Breast epithelium (tissue), 4 donors: Measurements from ENCODE around the gene IGFBP4. TPM values are rescaled to one million over a fixed set of nuclear protein-coding genes. Genes with fewer than 3 reads are reported as not detected.

Experiments used
- DNase-seq, 2 donors: peaks; one replicate each; pipeline ENCODE4 v3.0.0-alpha.2; 2019; ENCODE audit warnings: low spot score in 2 of 2
- H3K27ac ChIP-seq, 2 donors: fragments of 200-600 bp; sonication (generic) in 1 of 2; one replicate each; pipeline ENCODE4 v1.5.1; 2016 to 2019; ENCODE audit warnings: mild to moderate bottlenecking in 1 of 2
- H3K27me3 ChIP-seq, 2 donors: fragments of 200-600 bp; sonication (generic) in 1 of 2; one replicate each; pipeline versions ENCODE4 v1.5.1 to v1.6.0; 2017 to 2019; ENCODE audit warnings: control low read depth in 1 of 2, mild to moderate bottlenecking in 1 of 2
- H3K36me3 ChIP-seq: fragments of 200-600 bp; one replicate; pipeline ENCODE4 v1.5.1; 2019
- H3K4me1 ChIP-seq, 2 donors: fragments of 200-600 bp; sonication (generic); one replicate each; pipeline ENCODE4 v1.5.1; 2016 to 2019; ENCODE audit warnings: control low read depth in 1 of 2
- H3K4me3 ChIP-seq, 3 donors: fragments of 200-600 bp; sonication (generic); 1 replicate in 2 of 3; 2 replicates in 1 of 3; pipeline ENCODE4 v1.5.1; 2016 to 2019; ENCODE audit warnings: mild to moderate bottlenecking in 3 of 3, moderate library complexity in 2 of 3
- H3K9me3 ChIP-seq, 2 donors: fragments of 200-600 bp; sonication (generic) in 1 of 2; one replicate each; pipeline ENCODE4 v1.5.1; 2016 to 2019; ENCODE audit warnings: control low read depth in 1 of 2
- POLR2A ChIP-seq: fragments of 450-650 bp; IDR thresholded peaks from one replicate; pipeline ENCODE4 v1.6.1; 2016; ENCODE audit warnings: antibody characterized with exemption, mild to moderate bottlenecking, moderate library complexity
- POLR2AphosphoS5 ChIP-seq, 3 donors: sonication (generic); formaldehyde crosslinking; IDR thresholded peaks; one replicate each; pipeline ENCODE4 v1.6.1; 2017; ENCODE audit warnings: antibody characterized with exemption in 3 of 3
- intact Hi-C: fragments of 100-400 bp; cut with DNase I; formaldehyde crosslinking; loops from one replicate; pipeline ENCODE4 v1.15.1; 2023; ENCODE audit warnings: low total_unique reads
- total RNA-seq, 3 donors: library from RNA; depleted of rRNA; stranded (reverse); fragments of >200 nt; gene quantifications; one replicate each; pipeline ENCODE4 v1.1.0, GENCODE V29; 2016
- TF ChIP-seq, protein P1 (sequence below), 3 donors: fragments of 450-650 bp; IDR thresholded peaks; one replicate each; pipeline ENCODE4 v1.5.1; 2016 to 2017; ENCODE audit warnings: antibody characterized with exemption in 3 of 3, mild to moderate bottlenecking in 3 of 3, moderate library complexity in 3 of 3

The IGFBP4 gene
- total RNA-seq, 3 donors from 2014 or later: 191 to 893 (median 278) TPM

DNA sequence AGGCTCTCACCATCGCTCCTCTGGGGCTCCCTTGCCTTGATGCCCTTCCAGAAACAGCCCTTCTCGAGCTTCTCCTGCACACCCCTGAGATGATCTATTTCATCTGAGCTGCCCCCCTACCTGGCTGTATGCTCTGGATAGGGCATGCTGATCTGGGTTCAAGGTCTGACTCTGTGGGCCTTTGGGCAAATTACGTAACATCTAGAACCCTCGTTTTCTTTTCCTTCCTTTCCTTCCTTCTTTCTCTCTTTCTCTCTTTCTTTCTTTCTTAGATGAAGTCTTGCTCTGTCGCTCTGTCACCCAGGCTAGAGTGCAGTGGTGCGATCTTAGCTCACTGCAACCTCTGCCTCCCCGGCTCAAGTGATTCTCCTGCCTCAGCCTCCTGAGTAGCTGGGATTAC, 37.9 kb downstream of the IGFBP4 start:
- peaks cover 5 to 9% of the 10 kb centered on the region in 2 donors for H3K4me1 ChIP-seq
- intact Hi-C loops: no loop called here
- H3K27me3 ChIP-seq: no peaks in the 10 kb centered on the region
- H3K9me3 ChIP-seq: no peaks in the 10 kb centered on the region
- TF ChIP-seq POLR2AphosphoS5 (IDR thresholded peaks at IDR 0.05) (no peak), POLR2A (no peak)
- TF ChIP-seq, protein P1, sequence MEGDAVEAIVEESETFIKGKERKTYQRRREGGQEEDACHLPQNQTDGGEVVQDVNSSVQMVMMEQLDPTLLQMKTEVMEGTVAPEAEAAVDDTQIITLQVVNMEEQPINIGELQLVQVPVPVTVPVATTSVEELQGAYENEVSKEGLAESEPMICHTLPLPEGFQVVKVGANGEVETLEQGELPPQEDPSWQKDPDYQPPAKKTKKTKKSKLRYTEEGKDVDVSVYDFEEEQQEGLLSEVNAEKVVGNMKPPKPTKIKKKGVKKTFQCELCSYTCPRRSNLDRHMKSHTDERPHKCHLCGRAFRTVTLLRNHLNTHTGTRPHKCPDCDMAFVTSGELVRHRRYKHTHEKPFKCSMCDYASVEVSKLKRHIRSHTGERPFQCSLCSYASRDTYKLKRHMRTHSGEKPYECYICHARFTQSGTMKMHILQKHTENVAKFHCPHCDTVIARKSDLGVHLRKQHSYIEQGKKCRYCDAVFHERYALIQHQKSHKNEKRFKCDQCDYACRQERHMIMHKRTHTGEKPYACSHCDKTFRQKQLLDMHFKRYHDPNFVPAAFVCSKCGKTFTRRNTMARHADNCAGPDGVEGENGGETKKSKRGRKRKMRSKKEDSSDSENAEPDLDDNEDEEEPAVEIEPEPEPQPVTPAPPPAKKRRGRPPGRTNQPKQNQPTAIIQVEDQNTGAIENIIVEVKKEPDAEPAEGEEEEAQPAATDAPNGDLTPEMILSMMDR (IDR thresholded peaks at IDR 0.05): no peak
- H3K4me3 ChIP-seq: no peak overlapping the region
- peak overlapping the region; percentile 23 to 33 for H3K27ac ChIP-seq
- DNase-seq: no peak
- H3K36me3 ChIP-seq: no peaks in the 10 kb centered on the region

DNA sequence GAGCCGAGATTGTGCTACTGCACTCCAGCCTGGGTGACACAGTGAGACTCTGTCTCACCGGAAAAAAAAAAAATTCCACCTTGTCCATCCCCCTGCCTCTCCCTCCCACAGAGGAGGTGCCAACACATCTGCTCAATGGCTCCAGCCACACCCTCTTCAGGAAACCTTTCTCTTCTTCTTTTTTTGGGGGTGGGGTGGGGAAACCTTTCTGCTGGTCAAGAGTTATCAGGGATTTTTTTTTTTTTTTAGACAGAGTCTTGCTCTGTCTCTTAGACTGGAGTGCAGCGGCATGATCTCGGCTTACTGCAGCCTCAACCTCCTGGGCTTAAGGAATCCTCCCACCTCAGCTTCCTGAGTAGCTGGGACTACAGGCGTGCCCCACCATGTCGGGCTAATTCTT, 39.5 kb downstream of the IGFBP4 start:
- peaks cover 5 to 11% of the 10 kb centered on the region in 2 donors for H3K4me1 ChIP-seq
- no peaks in the 10 kb centered on the region for H3K36me3 ChIP-seq
- H3K9me3 ChIP-seq: no peaks in the 10 kb centered on the region
- no peaks in the 10 kb centered on the region for H3K27me3 ChIP-seq
- DNase-seq: no peak
- peak overlapping the region; percentile 26 to 55 for H3K27ac ChIP-seq
- no peak overlapping the region for H3K4me3 ChIP-seq
- TF ChIP-seq, protein P1 (IDR thresholded peaks at IDR 0.05): no peak
- TF ChIP-seq POLR2AphosphoS5 (IDR thresholded peaks at IDR 0.05): no peak
- TF ChIP-seq POLR2A: no peak
- intact Hi-C loops: no loop called here

DNA sequence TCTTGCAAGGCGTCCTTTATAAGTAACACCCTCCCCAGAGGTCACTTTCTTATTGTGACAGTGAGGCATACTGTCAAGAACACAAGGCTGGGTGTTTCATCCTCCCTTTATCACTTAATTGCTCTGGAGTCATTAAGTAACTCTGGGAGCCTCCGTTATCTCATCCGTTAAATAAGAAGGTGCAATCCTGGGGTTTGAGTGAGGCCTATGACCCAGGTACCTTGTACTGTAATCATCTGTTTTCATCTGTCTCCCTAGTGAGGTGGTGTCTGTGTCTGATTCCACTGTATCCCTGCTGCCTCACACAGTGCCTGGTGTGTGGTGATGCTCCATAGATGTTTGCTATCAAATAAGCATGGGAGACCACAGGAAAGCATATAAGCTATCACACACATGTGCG, 40.4 kb downstream of the IGFBP4 start:
- Histone ChIP-seq H3K36me3 (no peaks in the 10 kb centered on the region), H3K4me3 (no peak overlapping the region), H3K27me3 (no peaks in the 10 kb centered on the region), H3K27ac (peak overlapping the region; percentile 42 to 94), H3K9me3 (no peaks in the 10 kb centered on the region), H3K4me1 (peaks cover 5 to 15% of the 10 kb centered on the region in 2 donors)
- TF ChIP-seq POLR2A (no peak), POLR2AphosphoS5 (IDR thresholded peaks at IDR 0.05) (peak in 1 of 3 donors; percentile 26)
- TF ChIP-seq, protein P1 (IDR thresholded peaks at IDR 0.05): no peak
- no peak for DNase-seq
- intact Hi-C loops: no loop called here

DNA sequence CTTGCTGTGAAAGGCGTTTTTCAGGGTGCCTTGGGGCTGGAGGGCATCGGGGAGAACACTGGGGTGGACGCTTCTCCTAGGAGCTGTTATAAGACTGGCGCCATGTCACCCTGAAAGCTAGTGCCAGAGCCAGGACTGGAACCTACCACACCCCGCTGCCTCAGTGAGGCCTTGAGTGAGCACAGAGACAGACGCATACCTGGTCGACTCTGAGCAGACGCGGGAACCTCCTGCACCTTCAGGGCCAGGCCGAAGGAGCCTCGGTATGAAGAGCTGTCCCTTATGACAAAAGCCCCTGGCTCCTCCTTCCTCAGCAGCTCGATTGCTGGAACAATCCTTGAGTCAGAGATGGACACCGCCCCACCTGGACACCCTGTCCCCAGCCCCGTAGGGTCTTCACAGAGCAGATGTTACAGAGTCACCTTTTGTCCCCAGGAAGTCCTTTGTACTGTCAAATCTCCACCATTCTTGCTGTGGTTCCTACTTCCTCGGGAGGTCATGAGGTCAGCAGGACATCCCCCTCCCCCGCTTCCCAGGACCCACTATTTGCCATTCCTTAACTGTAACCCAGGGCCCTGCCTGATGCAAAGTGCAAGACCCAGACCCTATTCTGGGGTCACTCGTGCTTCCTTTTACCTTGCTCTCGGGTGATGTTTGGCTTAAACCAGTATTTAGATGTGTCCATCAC, 41.2 kb downstream of the IGFBP4 start:
- Histone ChIP-seq H3K27me3 (no peaks in the 10 kb centered on the region), H3K4me1 (peaks cover 5 to 15% of the 10 kb centered on the region in 2 donors), H3K9me3 (no peaks in the 10 kb centered on the region), H3K36me3 (no peaks in the 10 kb centered on the region), H3K4me3 (no peak overlapping the region), H3K27ac (peak overlapping the region; percentile 45 to 94)
- DNase-seq: peak in 1 of 2 donors; percentile 27
- TF ChIP-seq POLR2A: no peak
- no peak for TF ChIP-seq POLR2AphosphoS5 (IDR thresholded peaks at IDR 0.05)
- TF ChIP-seq, protein P1 (IDR thresholded peaks at IDR 0.05): no peak
- intact Hi-C loops: no loop called here

DNA sequence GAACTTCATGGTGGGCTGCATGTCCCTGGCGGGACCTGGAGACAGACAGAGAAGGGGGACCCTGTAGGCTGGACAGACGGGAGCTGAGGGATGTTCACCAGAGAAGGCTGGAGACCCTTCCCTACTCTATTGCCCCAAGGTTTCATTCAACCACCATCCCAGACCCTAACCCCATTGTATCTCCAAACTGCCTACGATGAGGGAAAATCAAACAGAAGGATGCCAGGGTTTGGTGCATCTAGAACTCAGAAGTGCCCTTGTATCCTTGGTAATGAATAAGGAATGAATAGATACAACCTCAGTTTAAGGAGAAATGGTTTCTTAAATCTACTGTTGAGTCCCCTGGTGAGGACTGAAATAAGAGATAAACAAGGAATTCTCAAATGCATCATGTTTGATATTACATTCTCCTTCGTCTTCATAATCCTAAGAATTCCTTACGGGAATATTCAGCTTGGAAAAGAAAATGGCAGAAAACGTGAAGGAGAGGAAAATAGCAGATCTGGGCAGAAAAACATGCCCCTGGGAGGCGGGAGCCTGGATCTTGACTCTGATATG, 41.8 kb downstream of the IGFBP4 start:
- peak overlapping the region; percentile 92 to 94 for H3K27ac ChIP-seq
- H3K36me3 ChIP-seq: no peaks in the 10 kb centered on the region
- H3K4me1 ChIP-seq: peaks cover 8 to 15% of the 10 kb centered on the region in 2 donors
- intact Hi-C loops: no loop called here
- no peaks in the 10 kb centered on the region for H3K9me3 ChIP-seq
- no peaks in the 10 kb centered on the region for H3K27me3 ChIP-seq
- no peak overlapping the region for H3K4me3 ChIP-seq
- DNase-seq: no peak
- TF ChIP-seq POLR2A: no peak
- TF ChIP-seq POLR2AphosphoS5 (IDR thresholded peaks at IDR 0.05): no peak
- TF ChIP-seq, protein P1 (IDR thresholded peaks at IDR 0.05): no peak
